Endodermal cell (in vitro differentiated cells): Measurements from ENCODE around the gene FGD3. TPM values are rescaled to one million over a fixed set of nuclear protein-coding genes. Genes with fewer than 3 reads are reported as not detected.
A peak's percentile ranks its signal among the peaks of the same experiment; 100 is the strongest.

Experiments
- DNase-seq: peaks from one replicate; pipeline ENCODE4 v3.0.0-alpha.2; 2017
- H3K27ac ChIP-seq: 2 replicates; pipeline ENCODE4 v1.5.1; 2013; ENCODE audit warnings: mild to moderate bottlenecking, low read depth, low read length, moderate library complexity
- H3K27me3 ChIP-seq: 2 replicates; pipeline ENCODE4 v1.6.1; 2013; ENCODE audit warnings: mild to moderate bottlenecking, low read length, moderate library complexity; ENCODE audit not compliant: insufficient read depth, control insufficient read depth, poor library complexity, severe bottlenecking
- H3K36me3 ChIP-seq: 2 replicates; pipeline ENCODE4 v1.7.0; 2013; ENCODE audit warnings: mild to moderate bottlenecking, low read length, moderate library complexity; ENCODE audit not compliant: control insufficient read depth, insufficient read depth
- H3K4me1 ChIP-seq: one replicate; pipeline ENCODE4 v1.7.0; 2013; ENCODE audit warnings: low read length; ENCODE audit not compliant: control insufficient read depth, insufficient read depth
- H3K4me3 ChIP-seq: 2 replicates; pipeline ENCODE4 v1.5.1; 2013; ENCODE audit warnings: mild to moderate bottlenecking, low read length, moderate library complexity
- H3K9ac ChIP-seq: 2 replicates; pipeline ENCODE4 v1.6.1; 2013; ENCODE audit warnings: mild to moderate bottlenecking, low read length, moderate library complexity; ENCODE audit not compliant: poor library complexity, severe bottlenecking; ENCODE audit errors: extremely low read depth
- H3K9me3 ChIP-seq: 2 replicates; pipeline ENCODE4 v1.6.1; 2013; ENCODE audit warnings: mild to moderate bottlenecking, low read length, moderate library complexity; ENCODE audit not compliant: control insufficient read depth
- H3K27ac Mint-ChIP-seq: 2 replicates; pipeline ENCODE4 v1.8.0; 2020; ENCODE audit warnings: mixed read lengths
- H3K27me3 Mint-ChIP-seq: 2 replicates; pipeline ENCODE4 v1.8.0; 2021; ENCODE audit warnings: mild to moderate bottlenecking, mixed read lengths; ENCODE audit not compliant: insufficient read depth
- H3K36me3 Mint-ChIP-seq: 2 replicates; pipeline ENCODE4 v1.8.0; 2020; ENCODE audit warnings: low read depth, mixed read lengths
- H3K4me1 Mint-ChIP-seq: 2 replicates; pipeline ENCODE4 v1.8.0; 2020; ENCODE audit warnings: mixed read lengths
- H3K4me3 Mint-ChIP-seq: 2 replicates; pipeline ENCODE4 v1.8.0; 2020; ENCODE audit warnings: mild to moderate bottlenecking, moderate library complexity, mixed read lengths
- H3K9me3 Mint-ChIP-seq: 2 replicates; pipeline ENCODE4 v1.8.0; 2020; ENCODE audit warnings: mild to moderate bottlenecking, mixed read lengths
- CTCF ChIP-seq: fragments of 200-600 bp; sonication (generic); conservative IDR thresholded peaks from 2 replicates; pipeline ENCODE4 v1.5.0; 2021; ENCODE audit warnings: antibody characterized with exemption, mild to moderate bottlenecking
- WGBS, 2 experiments: methylation state at CpG; one replicate each; pipeline versions ENCODE4 v1.1.5 to v1.1.7; 2013; ENCODE audit warnings: missing lambda C conversion rate in 2 of 2, mixed read lengths in 1 of 2; ENCODE audit not compliant: insufficient coverage in 1 of 2, insufficient read length in 1 of 2; 5-methylcytosine and 5-hydroxymethylcytosine counted together
- total RNA-seq, 2 donors: library from RNA; stranded (reverse); fragmentation: NEBNext Ultra II Directional in 1 of 2; extraction: Animal tissue kit (Norgen Biotek cat#: 25700) in 1 of 2; gene quantifications; 2 replicates in 1 of 2; 3 replicates in 1 of 2; pipeline ENCODE4 v1.2.1, GENCODE V29; 2021

Gene FGD3
- total RNA-seq, 2 donors from 2014 or later: 1.4 to 1.9 TPM

GRCh38 chr9:93068956-93069355, 121.6 kb downstream of the FGD3 start:
- no peaks in the 10 kb centered on the region for H3K9me3 Mint-ChIP-seq
- DNase-seq: no peak
- Histone ChIP-seq H3K27ac (no peak overlapping the region), H3K9ac (no peak overlapping the region), H3K27me3 (no peaks in the 10 kb centered on the region), H3K9me3 (no peaks in the 10 kb centered on the region), H3K36me3 (no peaks in the 10 kb centered on the region), H3K4me1 (no peaks in the 10 kb centered on the region), H3K4me3 (no peak overlapping the region)
- H3K36me3 Mint-ChIP-seq: no peaks in the 10 kb centered on the region
- no peaks in the 10 kb centered on the region for H3K4me1 Mint-ChIP-seq
- no peak overlapping the region for H3K27ac Mint-ChIP-seq
- no peak overlapping the region for H3K4me3 Mint-ChIP-seq
- WGBS, 2 experiments: 94 to 96% methylated on average over 3 to 4 of the region's 4 CpGs
- TF ChIP-seq CTCF: no peak
- H3K27me3 Mint-ChIP-seq: no peaks in the 10 kb centered on the region

- peaks cover 3% of the 10 kb centered on the region for H3K4me1 Mint-ChIP-seq
Observed at GRCh38 chr9:93071464-93071863, 124.1 kb downstream of the FGD3 start.

GRCh38 chr9:93072383-93072795, 125.1 kb downstream of the FGD3 start:
- Histone ChIP-seq H3K27me3 (no peaks in the 10 kb centered on the region), H3K9ac (no peak overlapping the region), H3K4me1 (no peaks in the 10 kb centered on the region), H3K4me3 (no peak overlapping the region), H3K36me3 (no peaks in the 10 kb centered on the region), H3K9me3 (no peaks in the 10 kb centered on the region), H3K27ac (no peak overlapping the region)
- Mint-ChIP-seq H3K27me3 (no peaks in the 10 kb centered on the region), H3K4me1 (peaks cover 3% of the 10 kb centered on the region), H3K9me3 (no peaks in the 10 kb centered on the region), H3K4me3 (no peak overlapping the region), H3K27ac (no peak overlapping the region), H3K36me3 (no peaks in the 10 kb centered on the region)
- no peak for DNase-seq
- TF ChIP-seq CTCF: no peak
- WGBS, 2 experiments: 90 to 96% methylated on average over 3 to 5 of the region's 5 CpGs

More at GRCh38 chr9:93071464-93071863, 124.1 kb downstream of the FGD3 start:
- no peaks in the 10 kb centered on the region for H3K9me3 Mint-ChIP-seq
- no peaks in the 10 kb centered on the region for H3K36me3 ChIP-seq
- H3K27me3 ChIP-seq: no peaks in the 10 kb centered on the region
- no peak overlapping the region for H3K4me3 Mint-ChIP-seq
- H3K27ac Mint-ChIP-seq: no peak overlapping the region
- WGBS, 2 experiments: 93 to 95% methylated on average over 6 to 7 of the region's 7 CpGs
- TF ChIP-seq CTCF: no peak
- no peaks in the 10 kb centered on the region for H3K4me1 ChIP-seq
- H3K27me3 Mint-ChIP-seq: no peaks in the 10 kb centered on the region
- H3K9me3 ChIP-seq: no peaks in the 10 kb centered on the region
- DNase-seq: peak; percentile 81
- no peak overlapping the region for H3K9ac ChIP-seq
- H3K27ac ChIP-seq: no peak overlapping the region
- no peaks in the 10 kb centered on the region for H3K36me3 Mint-ChIP-seq
- no peak overlapping the region for H3K4me3 ChIP-seq
